HG02973 (cell line): Measurements from ENCODE around the gene PLCH2.

Experiments
- ATAC-seq: cut with Tn5 transposase; IDR thresholded peaks from one replicate; pipeline ENCODE4 v1.9.1; 2021; ENCODE audit warnings: moderate library complexity; ENCODE audit not compliant: unreplicated experiment

Gene PLCH2, protein sequence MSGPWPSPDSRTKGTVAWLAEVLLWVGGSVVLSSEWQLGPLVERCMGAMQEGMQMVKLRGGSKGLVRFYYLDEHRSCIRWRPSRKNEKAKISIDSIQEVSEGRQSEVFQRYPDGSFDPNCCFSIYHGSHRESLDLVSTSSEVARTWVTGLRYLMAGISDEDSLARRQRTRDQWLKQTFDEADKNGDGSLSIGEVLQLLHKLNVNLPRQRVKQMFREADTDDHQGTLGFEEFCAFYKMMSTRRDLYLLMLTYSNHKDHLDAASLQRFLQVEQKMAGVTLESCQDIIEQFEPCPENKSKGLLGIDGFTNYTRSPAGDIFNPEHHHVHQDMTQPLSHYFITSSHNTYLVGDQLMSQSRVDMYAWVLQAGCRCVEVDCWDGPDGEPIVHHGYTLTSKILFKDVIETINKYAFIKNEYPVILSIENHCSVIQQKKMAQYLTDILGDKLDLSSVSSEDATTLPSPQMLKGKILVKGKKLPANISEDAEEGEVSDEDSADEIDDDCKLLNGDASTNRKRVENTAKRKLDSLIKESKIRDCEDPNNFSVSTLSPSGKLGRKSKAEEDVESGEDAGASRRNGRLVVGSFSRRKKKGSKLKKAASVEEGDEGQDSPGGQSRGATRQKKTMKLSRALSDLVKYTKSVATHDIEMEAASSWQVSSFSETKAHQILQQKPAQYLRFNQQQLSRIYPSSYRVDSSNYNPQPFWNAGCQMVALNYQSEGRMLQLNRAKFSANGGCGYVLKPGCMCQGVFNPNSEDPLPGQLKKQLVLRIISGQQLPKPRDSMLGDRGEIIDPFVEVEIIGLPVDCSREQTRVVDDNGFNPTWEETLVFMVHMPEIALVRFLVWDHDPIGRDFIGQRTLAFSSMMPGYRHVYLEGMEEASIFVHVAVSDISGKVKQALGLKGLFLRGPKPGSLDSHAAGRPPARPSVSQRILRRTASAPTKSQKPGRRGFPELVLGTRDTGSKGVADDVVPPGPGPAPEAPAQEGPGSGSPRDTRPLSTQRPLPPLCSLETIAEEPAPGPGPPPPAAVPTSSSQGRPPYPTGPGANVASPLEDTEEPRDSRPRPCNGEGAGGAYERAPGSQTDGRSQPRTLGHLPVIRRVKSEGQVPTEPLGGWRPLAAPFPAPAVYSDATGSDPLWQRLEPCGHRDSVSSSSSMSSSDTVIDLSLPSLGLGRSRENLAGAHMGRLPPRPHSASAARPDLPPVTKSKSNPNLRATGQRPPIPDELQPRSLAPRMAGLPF (N-terminal part only)

DNA sequence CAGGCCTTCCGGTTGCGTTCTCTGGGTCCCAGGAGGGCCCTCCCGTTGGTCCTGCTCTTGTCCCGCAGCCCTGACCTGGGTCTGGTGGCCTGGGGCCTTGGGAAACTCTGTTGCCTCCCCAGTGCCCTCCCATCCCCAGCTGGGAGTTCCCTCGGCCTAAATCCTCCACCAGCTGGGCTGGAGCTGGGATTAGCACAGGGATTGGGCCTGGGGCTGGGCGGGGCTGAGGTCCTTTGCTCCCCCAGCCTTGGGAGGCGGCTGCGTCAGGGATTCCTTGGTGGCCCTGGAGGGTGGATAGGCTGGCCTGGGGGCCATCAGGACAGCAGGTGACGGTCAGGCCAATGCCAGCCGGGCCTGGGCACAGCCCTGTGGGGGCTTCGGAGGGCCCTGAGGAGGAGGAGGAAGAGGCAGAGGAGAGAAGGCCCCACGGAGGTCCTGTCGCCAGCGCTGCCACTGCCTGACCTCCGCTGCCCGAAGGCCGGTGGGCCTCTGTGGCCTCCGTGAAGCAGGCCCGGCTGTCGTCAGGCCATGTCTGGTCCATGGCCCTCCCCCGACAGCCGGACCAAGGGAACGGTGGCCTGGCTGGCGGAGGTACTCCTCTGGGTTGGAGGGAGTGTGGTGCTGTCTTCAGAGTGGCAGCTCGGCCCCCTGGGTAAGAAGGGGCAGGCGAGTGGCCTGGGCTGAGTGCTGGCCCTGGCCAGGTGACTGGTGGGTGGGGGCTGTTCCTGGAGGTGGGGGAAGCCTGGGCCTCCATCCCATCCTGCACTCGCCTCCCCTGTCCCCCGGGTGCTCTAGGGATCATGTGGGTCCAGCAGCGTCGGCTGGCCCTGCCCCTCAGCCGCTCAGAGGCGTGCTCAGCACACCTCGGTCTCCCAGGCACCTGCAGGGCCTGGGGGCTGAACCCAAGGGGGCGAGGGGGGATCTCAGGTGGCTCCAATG is at the start of gene PLCH2:
PLCH2 (plus strand) TSS at position 229 of the 939 bp plus-strand sequence; CDS start at position 529, 300 bp downstream.
- ATAC-seq, result no peak

DNA sequence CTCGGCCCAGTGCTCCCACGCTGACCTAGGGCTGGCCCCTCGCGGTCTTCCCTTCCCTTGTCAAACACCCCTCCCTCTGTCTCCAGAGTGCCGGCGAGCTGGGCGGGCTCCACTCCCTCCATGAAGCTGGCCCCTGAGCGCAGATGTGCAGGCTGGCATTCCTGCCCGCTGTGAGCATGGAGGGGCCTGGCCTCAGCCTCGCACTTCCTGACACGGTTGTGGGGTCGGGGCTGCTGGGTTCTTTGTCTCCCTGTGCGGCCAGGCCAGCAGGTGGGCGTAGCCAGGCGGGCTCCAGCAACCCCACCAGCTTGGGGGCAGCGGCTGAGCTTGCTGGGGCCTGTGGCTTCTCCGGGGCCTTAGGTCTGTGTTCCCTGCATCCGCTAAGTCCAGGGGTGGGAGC is 49.5 kb upstream of the PLCH2 start:
- no peak for ATAC-seq

DNA sequence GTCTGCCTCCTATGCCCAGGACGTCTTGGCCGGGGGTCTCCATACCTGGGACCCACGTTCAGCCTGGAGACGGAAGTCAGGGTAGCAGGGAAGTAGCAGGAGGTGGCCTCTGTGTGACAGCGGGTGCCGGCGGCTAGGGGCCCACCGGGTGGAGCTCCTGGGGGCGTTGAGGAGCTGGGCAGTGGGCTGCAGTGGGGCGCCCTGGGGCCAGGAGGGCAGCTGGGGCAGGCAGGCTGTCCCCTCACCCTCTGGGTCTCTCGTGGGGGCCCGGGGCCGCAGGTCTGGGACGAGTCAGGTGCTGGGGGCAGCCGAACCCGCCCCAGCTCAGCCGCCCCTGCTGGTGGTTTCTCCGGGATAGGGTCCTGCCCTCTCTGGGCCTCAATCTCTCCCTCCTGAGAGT is 49.0 kb upstream of the PLCH2 start:
- ATAC-seq, result no peak

DNA sequence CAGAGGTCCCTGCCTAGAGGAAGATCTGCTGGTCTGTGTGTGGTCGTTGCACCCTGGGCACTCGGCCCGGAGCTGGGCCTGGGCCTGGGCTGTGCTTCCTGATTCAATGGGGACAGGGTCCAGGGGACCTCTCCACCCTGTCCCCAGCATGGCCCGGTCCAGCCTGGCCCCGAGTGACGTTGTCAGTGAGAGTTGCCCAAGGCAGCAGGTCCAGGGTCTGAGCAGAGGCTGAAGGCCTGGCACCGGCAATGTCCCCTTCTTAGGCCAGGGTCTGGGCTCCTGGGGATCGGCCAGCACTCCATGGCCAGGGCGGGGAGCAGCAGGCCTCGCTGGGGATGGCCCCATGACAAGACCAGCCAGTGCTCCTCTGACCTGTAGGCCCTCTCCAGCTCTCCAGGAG is 48.1 kb upstream of the PLCH2 start:
- no peak for ATAC-seq

DNA sequence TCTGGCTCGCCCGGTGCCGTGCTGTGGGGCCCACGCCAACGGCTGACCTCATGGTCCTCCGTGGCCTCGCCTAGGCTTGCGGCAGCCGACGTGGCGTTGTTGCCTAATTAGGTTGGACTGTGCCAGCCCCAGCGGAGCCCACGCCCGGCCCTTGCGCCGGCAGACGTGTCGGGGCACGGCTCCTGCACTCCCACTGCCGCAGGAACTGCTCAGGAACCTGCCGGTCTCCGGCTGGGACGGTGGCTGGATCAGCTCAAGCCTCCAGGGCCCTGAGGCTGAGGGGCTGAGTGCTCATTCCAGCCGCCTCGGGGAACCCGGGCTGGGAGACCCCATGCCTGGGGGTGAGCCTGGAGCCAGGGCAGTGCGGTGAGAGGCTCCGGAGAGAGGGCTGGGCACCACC is 47.6 kb upstream of the PLCH2 start:
- ATAC-seq, result no peak

DNA sequence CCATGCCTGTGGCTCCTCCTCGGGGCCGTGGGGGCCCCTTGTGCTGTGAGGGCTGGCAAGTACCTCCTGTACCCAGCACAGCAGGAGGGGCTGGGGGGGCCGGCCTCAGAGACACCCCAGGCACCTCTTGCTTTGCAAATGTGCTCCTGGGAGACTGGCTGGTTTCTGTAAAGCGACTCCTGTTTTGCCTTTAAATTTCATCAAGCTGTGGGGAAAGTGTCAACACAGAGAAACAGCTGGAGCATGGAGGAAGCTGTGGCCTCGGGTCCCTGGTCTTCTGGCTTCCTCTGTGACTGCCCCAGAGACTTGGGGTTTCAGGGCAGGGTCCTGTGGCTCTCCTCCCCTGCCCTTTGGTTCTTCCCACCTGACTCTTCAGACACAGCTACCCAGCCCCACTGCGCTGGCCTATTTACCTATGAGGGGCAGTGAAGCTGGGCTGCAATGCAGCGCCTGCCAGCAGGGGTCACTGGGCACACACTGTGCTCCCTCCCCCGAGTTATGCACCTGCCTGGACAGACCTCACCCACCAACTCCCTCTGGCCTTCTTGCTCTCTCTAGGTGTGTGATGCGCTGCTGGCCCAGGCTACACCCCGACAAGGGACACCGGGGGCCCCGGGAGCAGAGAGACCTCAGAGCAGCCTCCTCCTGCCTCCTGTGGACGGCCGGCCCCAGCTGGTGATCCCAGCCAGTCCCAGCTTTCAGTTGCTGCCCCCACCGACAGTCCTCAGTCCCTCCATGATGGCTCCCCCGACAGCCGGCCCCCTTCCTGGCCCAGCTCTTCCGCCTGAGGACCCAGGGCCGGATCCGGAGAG is 46.1 kb upstream of the PLCH2 start:
- no peak for ATAC-seq

DNA sequence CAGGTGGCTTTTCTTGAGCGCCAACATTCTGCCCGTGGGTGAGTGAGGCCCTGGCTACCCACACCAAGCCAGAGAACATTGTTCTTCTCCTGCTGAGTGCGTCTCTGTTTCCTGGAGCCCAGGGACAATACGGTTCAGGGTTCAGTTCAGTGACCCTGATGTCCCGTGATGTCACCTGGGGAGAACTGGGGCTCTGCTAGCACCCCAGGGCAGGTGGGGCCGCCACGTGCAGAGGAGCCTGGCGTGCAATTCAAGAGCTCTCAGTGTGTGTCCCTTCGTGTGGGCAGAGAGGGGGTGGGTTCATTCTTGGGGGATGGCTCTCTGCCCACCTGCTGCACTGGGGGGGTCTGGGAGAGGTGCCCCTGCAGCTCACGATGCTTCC is 45.5 kb upstream of the PLCH2 start:
- ATAC-seq, result no peak

DNA sequence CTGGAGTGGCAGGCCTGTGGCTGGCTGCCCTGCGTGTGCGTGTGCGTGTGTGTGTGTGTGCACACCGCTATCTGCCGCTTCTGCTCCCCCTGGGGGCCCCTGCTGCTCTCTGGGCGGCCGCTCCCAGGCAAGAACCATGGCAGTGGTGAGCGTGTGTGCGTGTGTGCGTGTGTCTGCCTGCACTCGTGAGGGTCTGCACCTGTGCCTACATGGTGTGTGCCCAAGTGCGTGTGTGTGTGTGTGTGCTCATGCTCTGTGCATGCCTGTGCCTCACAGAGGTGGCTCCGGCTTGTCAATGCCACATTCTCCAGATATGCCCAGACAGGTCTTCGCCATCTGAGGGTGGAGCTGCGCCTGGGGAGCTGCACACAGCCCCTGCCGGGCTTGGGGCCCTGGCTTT is 45.0 kb upstream of the PLCH2 start:
- no peak for ATAC-seq

DNA sequence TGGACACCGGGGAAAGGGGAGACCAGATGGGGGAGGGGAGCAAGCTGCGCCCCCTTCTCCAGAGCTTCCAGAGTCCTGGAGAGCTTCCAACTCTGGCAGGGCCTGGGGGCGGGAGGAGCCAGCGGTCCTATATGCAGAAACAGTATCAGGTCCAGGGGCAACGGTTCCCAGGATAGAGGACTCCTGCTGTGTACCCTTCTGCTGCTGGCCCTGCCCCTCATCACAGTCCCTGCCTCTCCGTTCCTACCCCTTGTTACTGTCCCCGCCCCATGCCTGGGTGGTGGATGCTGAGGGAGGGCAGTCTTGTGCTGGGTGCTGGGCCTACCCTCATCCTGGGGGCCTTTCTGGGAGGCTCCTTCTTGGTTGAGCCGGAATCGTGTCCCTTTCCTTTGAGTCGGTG is 44.6 kb upstream of the PLCH2 start:
- ATAC-seq, result no peak

DNA sequence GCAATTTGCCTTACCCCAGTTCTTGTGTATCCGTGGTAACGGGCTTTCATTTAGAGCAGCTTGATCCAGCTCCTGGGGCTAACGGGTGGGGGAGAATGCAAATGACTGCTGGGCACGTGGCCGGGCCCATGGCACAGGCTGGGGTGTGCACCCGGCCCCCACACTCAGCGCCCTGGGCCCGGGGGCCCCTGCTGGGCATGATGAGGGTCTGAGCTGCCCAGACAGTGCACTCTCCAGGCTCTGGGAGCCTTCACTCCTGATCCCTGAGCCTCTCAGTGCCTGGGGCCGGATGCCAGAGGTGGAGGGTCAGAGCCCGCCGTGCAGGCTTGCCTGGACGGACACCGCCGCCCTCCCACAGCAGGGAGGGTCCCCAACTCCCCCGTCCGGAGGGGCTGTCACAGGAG is 43.6 kb upstream of the PLCH2 start:
- no peak for ATAC-seq

DNA sequence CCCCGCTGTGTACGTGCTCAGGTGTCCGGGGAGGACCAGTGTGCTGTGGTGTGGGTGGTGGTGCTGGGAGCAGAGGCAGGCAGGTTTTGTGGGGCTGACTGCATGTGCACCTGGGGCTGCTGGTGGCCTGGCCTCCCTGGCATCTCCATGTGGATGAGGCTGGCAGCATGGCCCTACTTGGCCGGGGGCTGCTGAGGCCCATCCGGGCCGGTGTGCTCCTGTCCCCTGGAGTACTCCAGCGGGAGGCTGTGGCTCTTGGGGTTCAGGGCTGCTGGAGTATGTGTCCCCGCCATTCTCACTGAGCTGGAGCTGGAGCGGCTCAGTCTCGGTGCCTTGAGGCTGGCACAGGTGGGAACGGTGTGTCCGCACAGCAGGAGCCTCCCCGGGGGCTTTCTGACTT is 42.9 kb upstream of the PLCH2 start:
- no peak for ATAC-seq

DNA sequence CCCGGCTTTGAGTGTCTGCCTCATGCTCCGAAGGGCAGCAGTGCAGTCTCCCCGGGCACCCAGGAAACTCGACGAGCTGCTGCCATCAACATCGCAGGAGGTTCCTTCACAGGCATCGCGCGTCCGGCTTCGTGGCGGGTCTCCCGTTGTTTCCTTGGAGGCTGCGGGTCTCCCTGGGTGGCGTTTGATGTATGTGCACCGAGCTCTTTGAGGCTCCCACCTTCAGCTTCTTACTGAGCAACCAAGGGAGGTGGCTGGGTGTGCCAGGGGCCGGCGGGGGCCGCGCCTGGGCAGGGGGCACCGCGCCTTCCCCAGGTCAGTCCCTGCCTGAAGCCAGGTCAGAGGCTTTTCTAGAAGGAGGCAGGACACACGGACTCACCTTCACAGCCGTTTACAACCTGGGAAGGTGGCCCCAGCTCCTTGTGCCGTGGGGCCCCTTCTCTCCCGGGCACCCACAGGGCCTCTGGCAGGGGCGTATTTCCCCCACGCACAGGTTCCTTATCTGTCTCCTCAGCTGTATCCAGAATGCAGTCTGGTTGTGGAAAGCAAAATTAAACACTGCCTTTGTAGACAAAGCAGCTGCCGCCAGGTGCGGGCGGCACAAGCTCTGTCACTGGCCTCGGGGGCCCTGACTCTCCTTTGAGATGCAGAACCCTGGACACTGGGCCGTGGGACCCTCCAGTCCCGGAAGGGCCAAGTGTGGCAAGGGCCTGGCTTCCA is 42.0 kb upstream of the PLCH2 start:
- ATAC-seq, result no peak

DNA sequence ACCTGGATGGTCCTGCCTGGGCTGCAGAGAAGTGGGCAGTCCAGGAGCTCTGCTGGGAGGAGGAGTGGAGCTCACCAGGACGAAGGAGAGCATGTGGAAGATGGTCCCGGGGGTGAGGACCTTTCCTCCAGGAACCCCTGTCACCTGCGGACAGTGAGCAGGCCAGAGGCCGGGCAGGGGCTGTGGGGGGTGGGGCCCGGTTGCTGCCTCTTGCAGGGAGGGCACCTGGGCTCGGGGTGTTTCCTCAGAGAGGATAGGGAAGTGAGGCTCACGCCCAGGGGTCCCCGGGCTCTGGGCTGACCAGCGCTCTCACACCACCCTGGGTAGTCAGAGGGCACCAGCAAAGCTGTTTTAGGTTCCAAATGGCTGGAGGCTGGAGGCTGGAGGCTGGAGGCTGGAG is 41.0 kb upstream of the PLCH2 start:
- ATAC-seq, result no peak

DNA sequence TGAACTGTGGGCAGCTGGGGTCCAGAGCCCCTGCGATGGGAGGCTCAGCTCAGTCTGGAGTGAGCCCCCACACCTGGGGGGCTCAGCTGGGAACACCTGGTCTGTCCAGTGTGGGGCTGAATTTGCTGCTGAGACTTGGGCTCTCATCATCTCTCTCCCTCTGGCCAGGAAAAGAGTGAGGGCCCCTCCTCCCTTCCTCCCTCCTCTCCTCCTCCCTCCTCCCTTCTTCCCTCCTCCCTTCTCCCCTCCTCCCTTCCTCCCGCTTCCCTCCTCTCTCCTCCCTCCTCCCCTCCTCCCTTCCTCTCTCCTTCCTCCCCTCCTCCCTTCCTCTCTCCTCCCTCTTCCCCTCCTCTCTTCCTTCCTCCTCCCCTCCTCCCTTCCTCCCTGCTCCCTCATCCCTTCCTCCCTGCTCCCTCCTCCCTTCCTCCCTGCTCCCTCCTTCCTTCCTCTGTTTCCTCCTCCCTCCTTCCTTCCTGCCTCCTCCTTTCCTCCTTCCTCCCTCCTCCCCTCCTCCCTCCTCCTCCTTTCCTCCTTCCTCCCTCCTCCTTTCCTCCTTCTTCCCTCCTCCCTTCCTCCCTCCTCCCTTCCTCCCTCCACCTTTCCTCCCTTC is 40.2 kb upstream of the PLCH2 start:
- ATAC-seq, result no peak

DNA sequence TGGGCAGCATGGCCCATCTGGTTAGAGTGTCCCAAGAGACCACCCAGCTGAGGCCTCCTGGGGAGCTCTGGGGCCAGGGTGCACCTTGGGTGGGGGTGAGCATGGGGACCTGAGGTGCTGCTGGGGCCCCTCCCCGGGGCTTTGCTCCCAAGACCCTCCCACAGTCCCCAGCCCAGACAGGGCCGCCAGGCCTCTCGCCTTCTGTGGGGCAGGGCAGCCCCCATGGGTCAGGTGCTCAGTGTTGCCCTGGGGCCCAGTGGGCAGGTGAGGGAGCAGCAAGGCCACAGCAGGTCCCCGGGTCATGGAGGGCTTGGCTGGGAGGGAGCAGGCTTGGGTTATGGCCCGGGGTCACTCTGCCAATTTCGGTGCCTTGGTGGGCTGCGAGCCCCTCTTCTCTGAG is 39.2 kb upstream of the PLCH2 start:
- no peak for ATAC-seq

DNA sequence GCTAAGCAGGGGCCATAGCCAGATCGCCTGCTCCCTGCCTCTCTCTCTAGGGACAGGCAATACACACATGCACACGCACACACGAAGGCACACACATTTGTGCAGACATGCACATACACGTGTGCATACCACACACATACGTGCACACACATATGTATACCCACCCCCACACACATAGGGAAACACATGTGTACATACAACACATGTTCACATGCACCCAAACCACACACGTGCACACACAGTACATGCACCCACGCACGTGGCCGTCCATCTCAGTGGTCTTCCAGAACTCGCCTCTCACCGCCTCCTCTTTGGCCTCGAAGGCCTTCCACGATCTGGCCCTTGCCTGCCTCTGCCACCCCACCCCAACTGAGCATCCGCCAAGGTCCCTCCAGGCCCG is 38.5 kb upstream of the PLCH2 start:
- ATAC-seq, result no peak

DNA sequence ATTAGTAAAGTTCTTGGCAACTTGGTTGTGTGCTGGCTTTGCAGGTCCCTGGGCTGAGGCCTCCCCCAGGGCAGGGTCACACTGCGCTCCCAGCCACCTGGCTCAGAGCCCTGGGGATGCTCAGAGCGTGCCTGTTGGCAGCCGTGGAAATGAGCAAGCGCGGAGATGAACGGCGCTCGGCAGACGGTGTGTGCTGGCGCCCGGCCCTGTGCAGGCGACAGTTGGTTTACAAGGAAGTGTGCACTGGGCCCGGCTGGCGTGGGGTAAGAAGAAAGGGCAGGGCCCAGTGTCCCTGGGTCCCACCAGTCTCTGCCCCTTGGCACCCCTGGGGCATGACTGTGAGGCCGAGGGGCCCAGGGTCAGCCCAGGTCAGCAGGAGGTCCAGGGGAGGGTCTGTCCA is 38.1 kb upstream of the PLCH2 start:
- no peak for ATAC-seq

DNA sequence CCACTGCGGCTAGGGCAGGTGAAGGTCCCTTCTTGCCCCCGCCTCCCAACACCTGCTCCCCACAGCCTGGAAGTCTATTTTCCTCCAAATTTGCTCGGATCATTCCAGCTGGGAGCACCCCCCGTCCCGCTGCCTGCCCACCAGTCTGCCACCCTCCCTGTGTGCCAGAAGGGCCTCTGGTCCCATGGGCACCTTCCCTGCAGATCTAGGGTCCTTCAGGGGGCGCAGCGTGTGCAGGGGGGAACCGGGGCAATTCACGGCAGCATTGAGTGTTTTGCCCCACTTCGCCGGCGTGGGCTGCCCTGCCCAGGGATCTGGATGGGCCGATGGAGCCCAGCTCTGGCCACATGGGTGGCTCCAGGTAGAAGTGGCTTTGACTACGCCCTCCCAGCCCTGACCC is 37.4 kb upstream of the PLCH2 start:
- ATAC-seq, result no peak

DNA sequence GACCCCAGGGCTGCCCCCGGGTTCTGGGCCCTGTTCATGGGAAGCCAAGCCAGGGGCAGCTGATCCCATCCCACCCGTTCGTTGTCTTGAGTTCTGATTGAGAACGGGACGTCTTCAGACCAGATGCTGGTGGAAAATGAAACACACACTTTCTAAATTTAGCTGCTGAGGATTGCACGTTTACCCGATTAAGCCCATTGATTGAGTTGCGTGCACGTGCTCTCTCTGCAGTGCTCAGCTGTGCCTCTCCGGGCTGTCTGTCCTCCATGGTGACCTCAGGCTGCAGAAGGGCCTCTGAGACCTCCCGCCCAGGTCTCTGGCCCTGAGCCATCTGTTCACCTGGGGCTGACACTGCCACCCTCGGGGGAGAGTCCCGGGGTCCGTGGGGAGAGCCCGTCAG is 36.7 kb upstream of the PLCH2 start:
- no peak for ATAC-seq
